Measurements from ENCODE around the gene PNPLA7. TPM values are rescaled to one million over a fixed set of nuclear protein-coding genes. Genes with fewer than 3 reads are reported as not detected.

The PNPLA7 gene
- total and polyA plus RNA-seq, 10 donors, result 5.1 to 22.7 (median 10.7) TPM

DNA sequence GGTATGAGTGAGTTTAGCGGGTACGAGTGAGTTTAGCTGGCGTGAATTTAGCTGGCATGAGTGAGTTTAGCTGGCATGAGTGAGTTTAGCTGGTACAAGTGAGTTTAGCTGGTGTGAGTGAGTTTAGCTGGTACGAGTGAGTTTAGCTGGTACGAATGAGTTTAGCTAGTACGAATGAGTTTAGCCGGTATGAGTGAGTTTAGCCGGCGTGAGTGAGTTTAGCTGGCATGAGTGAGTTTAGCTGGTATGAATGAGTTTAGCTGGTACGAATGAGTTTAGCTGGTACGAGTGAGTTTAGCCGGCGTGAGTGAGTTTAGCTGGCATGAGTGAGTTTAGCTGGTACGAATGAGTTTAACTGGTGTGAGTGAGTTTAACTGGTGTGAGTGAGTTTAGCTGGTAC lies 41.0 kb downstream of the PNPLA7 start:
- peaks cover 0 to 7% (median 0%) of the 10 kb centered on the region in 6 donors for H3K36me3 ChIP-seq
- no peaks in the 10 kb centered on the region for H3K4me1 ChIP-seq
- no peaks in the 10 kb centered on the region for H3K9me3 ChIP-seq
- no peak overlapping the region for H3K27ac ChIP-seq
- no peak for DNase-seq
- TF ChIP-seq POLR2AphosphoS5 (IDR thresholded peaks at IDR 0.05) (no peak), POLR2A (IDR thresholded peaks at IDR 0.05) (no peak)
- TF ChIP-seq, protein P1, sequence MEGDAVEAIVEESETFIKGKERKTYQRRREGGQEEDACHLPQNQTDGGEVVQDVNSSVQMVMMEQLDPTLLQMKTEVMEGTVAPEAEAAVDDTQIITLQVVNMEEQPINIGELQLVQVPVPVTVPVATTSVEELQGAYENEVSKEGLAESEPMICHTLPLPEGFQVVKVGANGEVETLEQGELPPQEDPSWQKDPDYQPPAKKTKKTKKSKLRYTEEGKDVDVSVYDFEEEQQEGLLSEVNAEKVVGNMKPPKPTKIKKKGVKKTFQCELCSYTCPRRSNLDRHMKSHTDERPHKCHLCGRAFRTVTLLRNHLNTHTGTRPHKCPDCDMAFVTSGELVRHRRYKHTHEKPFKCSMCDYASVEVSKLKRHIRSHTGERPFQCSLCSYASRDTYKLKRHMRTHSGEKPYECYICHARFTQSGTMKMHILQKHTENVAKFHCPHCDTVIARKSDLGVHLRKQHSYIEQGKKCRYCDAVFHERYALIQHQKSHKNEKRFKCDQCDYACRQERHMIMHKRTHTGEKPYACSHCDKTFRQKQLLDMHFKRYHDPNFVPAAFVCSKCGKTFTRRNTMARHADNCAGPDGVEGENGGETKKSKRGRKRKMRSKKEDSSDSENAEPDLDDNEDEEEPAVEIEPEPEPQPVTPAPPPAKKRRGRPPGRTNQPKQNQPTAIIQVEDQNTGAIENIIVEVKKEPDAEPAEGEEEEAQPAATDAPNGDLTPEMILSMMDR (IDR thresholded peaks at IDR 0.05 in 8 of 11, conservative IDR thresholded peaks at IDR 0.05 in 3 of 11), result no peak
- H3K27me3 ChIP-seq (replicated peaks in 1 of 7), result no peaks in the 10 kb centered on the region
- WGBS, 5 donors, result 83 to 94% (median 87%) methylated on average over 14 of the region's 14 CpGs
- intact Hi-C loops (cut with DNase I; ENCODE audit: low total_unique reads), result no loop called here
- no peak overlapping the region for H3K4me3 ChIP-seq

DNA sequence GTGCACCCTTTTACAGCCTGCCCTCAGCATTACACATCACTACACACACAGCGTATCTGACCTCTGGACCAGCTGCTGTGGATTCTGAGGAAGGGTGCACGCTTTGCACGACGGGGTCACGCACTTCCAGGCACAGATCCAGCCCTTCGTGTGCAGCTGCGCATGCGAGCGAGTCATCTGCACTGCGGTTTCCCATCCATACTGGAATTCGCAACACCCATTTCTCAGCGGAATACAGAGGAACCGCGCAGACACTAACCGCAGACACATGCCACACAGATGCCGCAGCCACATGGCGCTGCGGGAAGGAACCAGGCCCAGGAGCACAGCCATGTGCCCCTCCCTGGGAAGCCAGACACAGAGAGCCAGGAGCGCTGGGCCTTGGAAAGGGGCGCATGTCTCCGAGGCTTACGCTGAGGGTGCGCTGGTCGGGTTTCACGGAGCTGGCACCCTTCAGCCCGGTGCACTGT lies 43.5 kb downstream of the PNPLA7 start:
- WGBS, 5 donors, result 86 to 94% (median 90%) methylated on average over 22 to 26 of the region's 26 CpGs
- peak; percentile 56 for DNase-seq
- intact Hi-C loops (cut with DNase I; ENCODE audit: low total_unique reads), result no loop called here
- no peaks in the 10 kb centered on the region for H3K27me3 ChIP-seq (replicated peaks in 1 of 7)
- peaks cover 0 to 5% (median 0%) of the 10 kb centered on the region in 8 donors for H3K9me3 ChIP-seq
- TF ChIP-seq, protein P1 (IDR thresholded peaks at IDR 0.05 in 8 of 11, conservative IDR thresholded peaks at IDR 0.05 in 3 of 11), result no peak
- TF ChIP-seq POLR2A (IDR thresholded peaks at IDR 0.05) (no peak), POLR2AphosphoS5 (IDR thresholded peaks at IDR 0.05) (no peak)
- no peak overlapping the region for H3K27ac ChIP-seq
- peaks cover 0 to 9% (median 0%) of the 10 kb centered on the region in 6 donors for H3K36me3 ChIP-seq
- H3K4me3 ChIP-seq, result no peak overlapping the region
- no peaks in the 10 kb centered on the region for H3K4me1 ChIP-seq

DNA sequence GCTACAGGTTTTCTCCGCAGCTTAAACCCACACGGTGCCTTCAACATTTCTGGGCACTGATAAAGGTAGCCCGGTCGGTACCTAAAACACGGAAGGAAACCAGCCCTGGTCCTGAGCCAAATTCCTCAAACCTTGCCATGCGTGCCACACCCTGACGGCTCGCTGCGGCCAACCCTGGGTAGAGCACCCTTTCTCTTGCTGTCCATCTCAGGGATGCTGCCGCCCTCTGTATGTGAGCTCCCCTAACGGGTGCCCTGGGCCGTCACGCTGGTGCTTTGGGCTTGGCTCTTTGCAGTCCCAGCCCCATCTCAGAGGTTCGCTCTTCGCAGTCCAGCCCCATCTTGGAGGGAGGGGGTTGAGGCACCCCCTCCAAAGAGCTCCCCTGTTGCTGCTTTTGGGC lies 43.9 kb downstream of the PNPLA7 start:
- TF ChIP-seq, protein P1 (IDR thresholded peaks at IDR 0.05 in 8 of 11, conservative IDR thresholded peaks at IDR 0.05 in 3 of 11), result no peak
- TF ChIP-seq POLR2AphosphoS5 (IDR thresholded peaks at IDR 0.05), result no peak
- 76 to 96% (median 87%) methylated on average over 15 of the region's 15 CpGs for WGBS, 5 donors
- no peak overlapping the region for H3K27ac ChIP-seq
- no peaks in the 10 kb centered on the region for H3K27me3 ChIP-seq (replicated peaks in 1 of 7)
- H3K4me1 ChIP-seq, result no peaks in the 10 kb centered on the region
- H3K4me3 ChIP-seq, result no peak overlapping the region
- peak; percentile 41 for DNase-seq
- H3K9me3 ChIP-seq, result peaks cover 0 to 5% (median 0%) of the 10 kb centered on the region in 8 donors
- H3K36me3 ChIP-seq, result peaks cover 0 to 12% (median 0%) of the 10 kb centered on the region in 6 donors
- intact Hi-C loops (cut with DNase I; ENCODE audit: low total_unique reads), result no loop called here

DNA sequence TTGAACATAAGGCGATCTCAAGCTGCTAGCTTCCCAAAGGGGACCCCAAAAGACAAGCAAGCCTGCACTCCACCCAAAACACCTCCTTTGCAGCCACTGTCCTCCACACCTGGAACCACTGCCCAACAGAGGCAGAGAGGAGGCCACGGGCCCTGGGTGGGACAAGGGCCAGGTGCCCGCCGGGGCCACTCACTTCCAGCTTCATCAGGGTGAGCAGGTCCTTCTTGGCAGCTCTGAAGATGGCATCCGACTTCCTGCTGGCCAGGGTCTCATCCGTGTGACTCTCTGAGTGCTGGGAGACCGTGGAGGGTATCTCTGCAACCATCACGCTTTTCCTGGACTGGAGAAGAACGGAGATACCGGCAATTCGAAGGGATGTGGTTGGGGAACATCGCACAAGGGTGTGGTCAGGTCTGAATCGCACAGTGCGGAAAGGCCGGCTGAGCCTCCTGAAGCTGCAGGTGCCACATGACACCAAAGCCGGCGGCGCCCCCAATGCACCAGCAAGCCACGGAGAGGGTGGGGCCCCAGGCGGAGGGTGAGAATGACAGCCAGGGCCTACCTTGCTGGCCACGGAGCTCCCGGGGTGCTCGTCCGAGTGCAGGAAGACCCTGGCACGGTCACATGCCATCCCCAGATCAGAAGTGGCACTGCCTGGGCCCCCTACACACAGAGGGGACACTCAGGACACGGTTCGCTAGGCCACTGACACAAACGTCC lies 44.6 kb downstream of the PNPLA7 start:
- peak; percentile 42 for DNase-seq
- H3K4me1 ChIP-seq, result no peaks in the 10 kb centered on the region
- H3K27me3 ChIP-seq (replicated peaks in 1 of 7), result no peaks in the 10 kb centered on the region
- TF ChIP-seq, protein P1 (IDR thresholded peaks at IDR 0.05 in 8 of 11, conservative IDR thresholded peaks at IDR 0.05 in 3 of 11), result no peak
- TF ChIP-seq POLR2A (IDR thresholded peaks at IDR 0.05) (no peak), POLR2AphosphoS5 (IDR thresholded peaks at IDR 0.05) (no peak)
- intact Hi-C loops (cut with DNase I; ENCODE audit: low total_unique reads), result no loop called here
- WGBS, 5 donors, result 91 to 95% (median 94%) methylated on average over 19 to 28 of the region's 28 CpGs
- no peak overlapping the region for H3K27ac ChIP-seq
- peaks cover 0 to 19% (median under 1%) of the 10 kb centered on the region in 6 donors for H3K36me3 ChIP-seq
- no peak overlapping the region for H3K4me3 ChIP-seq
- peaks cover 0 to 5% (median 0%) of the 10 kb centered on the region in 8 donors for H3K9me3 ChIP-seq

Measured in spleen (tissue), 11 donors.